Measurements from ENCODE around the gene EMC1.
"Not testable (repeated sequence)": the region's sequence is repeated elsewhere in the genome, so short reads cannot be mapped to it uniquely, and the experiment has no call there.

EMC1 gene

DNA sequence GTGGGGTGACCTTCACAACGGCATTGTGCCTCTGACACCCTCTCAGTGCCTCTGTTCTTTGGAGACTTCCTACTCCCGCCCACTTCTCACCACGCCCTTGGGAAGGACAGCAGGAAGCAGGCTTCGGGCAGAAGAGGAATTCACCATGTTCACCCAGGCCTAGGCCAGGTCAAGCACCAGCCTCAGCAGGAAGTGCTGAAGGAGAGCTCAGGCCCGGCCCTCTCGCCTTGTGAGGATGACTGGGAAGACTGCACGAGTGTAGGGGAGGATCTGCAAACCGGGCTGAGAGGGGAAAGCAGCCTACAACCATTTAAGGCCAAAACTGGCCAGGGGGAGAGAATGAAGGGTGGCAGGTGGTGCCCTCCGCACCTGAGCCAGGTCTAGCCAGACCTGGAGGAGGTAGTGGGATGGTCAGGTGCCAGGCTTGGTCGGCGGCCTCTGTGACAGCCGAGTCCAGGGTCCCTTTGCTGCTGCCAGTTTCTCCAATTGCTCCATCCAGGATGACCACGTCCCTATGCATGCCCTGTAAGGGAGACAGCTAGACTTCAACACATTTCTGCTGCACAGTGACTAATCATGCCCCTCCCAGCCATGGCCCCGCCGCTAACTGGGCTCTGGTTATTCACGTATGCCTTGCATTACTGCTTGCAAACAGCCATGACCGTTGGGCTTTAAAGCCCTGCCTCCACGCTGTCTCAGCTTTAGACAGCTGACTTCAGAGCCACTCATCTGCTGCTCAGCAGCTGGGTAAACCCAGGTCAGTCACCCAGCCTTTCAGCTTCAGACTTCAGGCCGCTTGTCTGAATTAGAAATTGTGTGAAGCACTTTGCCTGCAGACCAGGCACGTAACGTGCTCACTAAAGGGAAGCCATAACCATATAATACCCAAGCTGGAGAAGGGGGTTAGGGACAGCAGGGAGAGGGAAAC is 9.2 kb upstream of the EMC1 start:
- DNase-seq = no peak

GRCh38 chr1:19258353-19258752 is 7.0 kb upstream of the EMC1 start:
- no peak for DNase-seq

DNA sequence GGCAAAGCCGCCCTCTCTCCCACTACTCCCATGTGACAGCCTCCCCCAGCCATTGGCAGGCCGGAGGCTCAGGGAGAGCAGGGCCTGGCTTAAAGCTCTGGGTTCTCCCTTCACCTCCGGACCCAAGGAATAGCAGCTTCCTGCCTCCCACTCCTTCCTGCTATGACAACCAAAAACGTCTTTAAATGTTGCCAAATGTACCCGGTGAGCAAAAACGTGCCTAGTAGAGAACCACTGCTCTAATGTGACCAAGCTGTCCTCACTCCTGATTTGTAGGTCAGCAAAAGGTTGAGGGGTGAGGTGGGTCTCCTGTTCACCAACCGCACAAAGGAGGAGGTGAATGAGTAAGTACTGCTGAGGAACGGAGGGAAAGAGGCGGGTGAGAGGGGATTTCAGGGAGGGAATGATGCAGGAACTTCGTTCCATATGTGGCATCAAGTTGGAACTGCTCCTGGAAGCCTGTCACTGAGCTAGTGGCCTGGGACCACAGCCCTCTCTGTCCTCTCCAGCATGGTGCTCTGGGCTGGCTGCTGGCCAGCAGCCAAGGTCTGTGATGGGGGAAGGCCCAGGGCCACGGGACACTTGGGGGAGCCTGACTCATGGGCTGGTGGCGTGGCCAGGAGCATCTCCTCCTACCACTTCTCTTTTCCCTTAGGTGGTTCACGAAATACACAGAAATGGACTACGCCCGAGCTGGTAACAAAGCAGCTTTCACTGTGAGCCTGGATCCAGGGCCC is 6.0 kb upstream of the EMC1 start:
- DNase-seq = no peak

DNA sequence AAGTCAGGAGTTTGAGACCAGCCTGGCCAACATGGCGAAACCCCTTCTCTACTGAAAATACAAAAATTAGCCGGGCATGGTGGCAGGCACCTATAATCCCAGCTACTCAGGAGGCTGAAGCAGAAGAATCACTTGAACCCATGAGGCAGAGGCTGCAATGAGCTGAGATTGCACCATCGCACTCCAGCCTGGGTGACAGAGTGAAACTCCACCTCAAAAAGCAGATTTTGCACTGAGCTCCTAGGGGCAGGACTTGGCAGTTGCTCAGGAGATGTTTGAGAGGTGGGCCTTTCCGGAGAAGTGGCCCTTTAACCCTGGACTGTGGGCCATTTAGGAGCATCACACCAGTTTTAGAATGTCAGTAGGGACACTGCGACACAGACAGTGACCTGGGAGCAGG is 5.0 kb upstream of the EMC1 start:
- not testable (repeated sequence) for DNase-seq

- DNase-seq = no peak
These were observed 4.0 kb upstream of the EMC1 start for GRCh38 chr1:19255288-19255687.

DNA sequence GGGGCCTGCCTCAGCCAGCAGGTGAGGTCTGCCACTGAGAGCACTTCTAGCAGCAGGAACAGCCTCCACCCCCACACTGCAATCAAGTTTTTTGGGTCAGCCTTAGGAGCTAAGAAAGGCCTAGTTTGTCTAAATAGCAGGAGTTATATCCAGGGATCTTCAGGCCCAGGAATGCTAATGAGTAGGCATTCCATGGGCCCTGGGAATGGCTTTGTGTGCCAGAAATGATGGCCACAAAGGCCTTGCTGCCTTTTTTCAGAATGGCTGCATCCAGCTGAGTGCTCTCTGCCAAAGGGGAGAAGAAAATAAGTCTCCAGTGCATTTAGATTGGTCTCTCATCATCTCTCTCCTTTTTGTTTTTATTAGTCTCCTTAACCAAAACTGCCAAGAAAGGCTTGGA is 3.1 kb upstream of the EMC1 start:
- DNase-seq = no peak

GRCh38 chr1:19250629-19251304 is 557 bp downstream of the EMC1 start:
- DNase-seq = no peak

DNA sequence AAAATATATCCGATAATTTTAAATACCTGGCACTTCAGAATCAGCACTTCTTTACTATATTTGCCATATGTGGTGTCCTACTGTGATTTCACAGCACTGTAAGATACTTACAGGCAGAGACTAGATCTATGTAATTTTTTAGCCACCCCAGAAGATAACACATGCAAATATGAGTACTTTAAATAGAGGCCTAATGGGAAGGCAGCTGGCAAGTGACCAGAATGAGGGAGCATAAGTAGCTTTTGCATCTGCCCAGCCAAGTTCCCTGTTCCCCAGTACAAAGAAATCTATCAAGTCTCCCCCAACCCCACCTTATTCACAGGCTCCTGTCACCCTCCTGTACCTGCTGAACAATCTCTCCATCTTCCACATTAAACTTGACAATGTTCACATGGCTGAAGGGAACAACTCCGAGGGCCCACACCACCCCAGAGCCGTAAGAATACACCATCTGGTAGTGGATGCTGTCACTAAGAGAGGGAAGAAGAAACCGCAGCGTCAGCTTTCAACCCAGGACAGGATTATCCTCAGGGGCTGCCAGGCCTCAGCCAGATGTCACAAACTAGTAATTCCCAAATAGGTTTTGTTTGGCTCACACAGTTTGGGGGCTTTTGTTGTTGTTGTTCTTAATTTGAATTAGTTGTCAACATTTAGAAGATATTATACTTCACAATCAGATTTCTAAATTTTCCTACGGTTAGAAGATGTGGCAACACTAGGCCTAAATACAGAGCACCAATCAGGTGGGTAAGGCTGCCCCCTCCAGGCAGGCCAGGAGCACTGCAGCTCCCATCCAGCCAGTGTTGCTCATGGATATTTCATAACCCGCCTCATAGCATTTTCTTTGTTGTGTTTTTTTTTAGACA is 10.4 kb downstream of the EMC1 start:
- peak; percentile 48 for DNase-seq

DNA sequence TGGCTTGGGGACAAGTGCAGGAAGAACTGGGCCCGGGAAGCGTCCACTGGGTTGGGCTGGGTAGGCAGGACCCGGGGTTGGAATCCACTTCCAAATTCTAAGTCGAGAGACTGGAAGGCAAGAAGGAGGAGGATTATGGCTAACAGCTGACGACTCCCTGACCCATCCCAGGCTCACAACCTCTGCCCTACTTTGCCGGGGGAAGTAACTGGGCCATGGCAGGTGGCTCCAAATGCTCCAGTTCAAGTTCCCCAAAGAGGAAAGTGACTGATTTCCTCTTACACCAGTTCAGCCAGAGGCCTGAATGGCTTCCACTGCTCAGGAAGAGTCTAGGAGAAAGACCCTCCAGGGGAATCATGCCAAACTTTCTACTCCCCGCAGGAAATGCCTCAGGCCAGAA is 11.4 kb downstream of the EMC1 start:
- no peak for DNase-seq

DNA sequence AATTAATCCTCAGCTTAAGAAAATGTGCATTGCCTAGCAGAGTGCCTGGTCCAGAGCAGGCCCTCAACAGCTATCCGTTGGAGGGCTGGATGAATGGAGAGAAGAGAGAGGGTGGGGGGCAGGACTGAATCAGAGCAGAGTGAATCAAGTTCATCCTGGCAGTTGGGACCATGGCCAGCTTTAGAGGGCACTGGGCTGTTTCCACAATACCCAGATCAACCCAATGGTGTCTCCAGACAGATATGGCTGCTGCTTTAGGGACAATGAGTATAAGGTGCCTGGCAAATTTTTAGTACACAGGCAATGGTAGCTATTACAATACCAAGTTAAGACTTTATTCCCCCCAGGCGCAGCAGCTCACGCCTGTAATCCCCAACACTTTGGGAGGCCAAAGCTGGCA is 17.1 kb downstream of the EMC1 start:
- no peak for DNase-seq

DNA sequence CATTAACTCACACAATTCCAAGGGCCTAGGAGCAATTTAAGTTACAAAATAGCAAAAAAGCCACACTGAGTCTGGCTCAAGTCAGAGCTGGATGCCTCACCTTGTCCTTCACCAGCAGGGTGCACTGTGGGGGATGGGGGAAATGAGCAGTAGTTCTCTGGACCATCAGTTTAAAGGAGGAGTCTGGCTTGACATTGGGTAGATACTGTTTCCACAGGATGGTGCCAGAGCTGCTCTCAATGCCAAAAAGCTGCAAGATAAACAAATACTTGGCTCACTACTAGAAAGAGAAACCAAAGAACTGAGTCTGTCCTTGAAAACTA is 18.8 kb downstream of the EMC1 start:
- DNase-seq = no peak

DNA sequence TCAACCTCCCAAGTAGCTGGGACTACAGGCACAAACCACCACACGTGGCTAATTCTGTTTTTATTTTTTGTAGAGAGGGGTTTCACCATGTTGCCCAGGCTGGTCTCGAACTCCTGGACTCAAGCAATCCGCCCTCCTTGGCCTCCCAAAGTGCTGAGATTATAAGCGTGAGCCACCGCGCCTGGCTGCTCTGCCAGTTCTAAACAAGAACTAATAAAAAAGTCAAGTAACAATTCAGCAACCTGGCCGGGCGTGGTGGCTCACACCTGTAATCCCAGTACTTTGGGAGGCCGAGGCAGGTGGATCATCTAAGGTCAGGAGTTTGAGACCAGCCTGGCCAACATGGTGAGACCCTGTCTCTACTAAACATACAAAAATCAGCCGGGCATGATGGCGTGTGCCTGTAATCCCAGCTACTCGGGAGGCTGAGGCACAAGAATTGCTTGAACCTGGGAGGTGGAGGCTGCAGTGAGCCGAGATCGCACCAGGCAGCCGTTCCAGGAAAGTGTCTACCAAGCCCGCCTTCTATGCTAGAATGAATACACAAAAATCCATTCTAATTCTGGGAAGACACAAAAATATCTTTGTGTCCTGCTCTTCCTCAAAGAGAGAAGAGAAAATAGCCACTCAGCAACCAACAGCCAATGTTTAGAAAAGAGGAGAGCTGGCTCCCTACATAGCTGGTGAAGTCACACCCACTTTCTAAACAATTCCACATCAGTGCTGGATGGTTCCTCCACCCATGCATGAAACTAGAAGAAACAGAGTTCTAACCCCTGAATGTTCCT is 19.4 kb downstream of the EMC1 start:
- DNase-seq = not testable (repeated sequence)

DNA sequence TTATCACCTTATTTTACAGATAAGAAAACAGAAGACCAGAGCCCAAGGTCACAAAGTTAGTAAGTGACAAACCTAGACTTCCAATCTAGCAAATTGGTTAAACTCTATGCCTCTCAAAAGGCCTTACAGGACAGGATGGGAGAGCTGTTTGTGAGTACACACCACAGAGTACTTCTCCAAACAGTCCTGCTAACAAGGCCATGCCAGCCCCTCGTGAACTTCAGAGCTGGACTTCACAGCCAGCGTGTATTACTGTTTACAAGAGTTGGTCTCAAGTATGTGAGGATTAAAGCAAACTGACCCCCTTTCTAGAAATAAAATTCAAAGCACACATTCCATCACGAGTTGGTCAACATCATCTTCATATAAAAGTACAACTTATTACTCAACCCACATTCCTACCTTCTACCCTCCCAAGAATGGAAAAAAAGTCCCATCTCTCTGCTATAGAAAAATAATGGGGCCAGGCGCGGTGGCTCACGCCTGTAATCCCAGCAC is 21.4 kb downstream of the EMC1 start:
- no peak for DNase-seq

DNA sequence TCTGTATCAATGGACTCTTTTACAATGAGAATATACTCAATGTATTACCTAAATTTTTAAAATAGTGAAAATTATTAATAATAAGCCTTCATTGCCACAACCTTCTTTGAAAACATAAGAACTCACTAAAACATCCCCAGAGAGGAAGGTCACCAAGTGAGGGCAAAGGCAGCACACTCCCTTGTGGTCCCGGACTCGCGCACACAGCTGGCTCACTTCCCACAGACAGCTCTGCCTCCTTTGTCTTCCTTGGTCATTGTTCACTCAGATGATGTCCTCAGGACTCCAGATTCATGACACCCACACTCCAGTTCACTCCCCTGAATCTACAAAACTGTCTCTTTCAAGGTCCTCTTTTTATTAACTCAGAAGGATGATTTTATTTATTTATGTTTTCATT is 22.1 kb downstream of the EMC1 start:
- no peak for DNase-seq

DNA sequence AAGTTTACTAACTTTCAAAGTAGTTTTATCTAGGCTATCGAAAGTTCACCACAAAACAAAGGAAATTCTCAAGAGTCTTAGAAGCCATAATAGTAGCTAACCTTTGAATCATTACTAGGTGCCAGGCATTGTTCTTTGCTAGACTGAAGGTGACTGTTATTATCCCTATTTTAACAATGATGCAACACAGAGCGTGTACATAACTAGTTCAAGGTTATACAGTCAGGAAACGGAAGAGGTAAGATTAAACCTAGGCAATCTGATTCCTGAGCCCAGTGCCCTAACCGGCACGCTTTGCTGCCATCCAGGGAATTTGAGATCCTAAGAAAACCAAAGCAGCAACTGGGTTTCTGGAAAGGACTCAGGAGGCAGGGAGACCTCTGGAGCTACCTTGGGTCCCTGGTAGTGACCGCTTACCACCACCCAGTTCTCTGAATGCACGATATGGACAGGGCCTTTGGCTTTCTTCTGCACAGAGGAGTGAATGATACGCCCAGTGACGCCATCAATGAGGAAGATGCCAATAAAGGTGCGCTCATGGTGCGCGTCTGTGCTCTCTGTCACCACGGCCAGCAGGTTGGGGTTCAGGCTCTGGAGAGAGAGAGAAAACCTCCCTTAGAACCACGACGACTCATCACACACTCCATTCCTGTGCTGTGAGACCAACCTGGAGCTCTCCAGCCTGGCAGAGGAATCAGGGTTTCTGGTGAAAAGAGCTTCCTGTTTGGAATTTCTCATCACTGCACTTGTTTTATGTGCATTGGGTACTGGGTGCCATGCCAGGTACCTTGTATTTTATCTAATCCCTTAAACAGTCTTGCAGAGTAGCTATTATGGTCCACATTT is 28.1 kb downstream of the EMC1 start:
- no peak for DNase-seq

- no peak for DNase-seq
These were observed 28.8 kb downstream of the EMC1 start for GRCh38 chr1:19222573-19222972.

- DNase-seq = no peak
These were observed 30.3 kb downstream of the EMC1 start for GRCh38 chr1:19220991-19221390.

DNA sequence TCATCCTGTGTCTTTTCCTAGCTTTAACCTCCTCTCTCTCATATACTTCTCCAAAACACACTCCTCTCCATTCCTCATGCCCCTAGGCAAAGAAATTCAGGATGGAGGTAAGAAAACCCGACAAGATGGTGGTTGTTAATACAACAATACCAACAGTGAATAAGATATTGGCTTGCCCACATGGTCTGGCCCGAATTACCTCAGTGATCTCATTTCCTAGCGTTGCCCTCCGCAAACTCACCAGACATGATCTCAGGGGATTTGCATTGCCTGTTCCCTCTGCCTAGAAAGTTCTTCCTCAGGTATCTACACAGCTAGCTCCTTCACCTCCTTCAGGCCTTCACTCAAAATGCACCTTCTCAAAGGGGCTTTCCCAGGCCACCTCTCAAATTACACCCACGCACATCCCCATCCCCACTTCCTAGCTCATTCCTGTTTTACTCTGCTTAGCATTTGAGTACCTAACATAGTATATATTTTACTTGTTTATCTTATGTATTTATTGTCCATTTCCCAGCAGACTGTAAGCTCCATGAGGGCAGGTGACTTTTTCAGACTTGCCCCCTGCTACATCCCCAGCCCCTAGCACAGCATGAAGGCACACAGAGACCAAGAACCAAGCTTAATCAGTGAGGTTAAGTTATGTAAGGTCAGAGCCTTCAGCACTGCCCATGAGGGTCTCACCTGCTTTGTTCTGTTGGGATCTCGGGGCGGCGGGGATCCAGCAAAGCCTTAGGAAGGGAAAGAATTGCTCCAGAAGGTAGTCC is 31.1 kb downstream of the EMC1 start:
- no peak for DNase-seq

GRCh38 chr1:19219451-19219850 is 31.9 kb downstream of the EMC1 start:
- DNase-seq = no peak

DNA sequence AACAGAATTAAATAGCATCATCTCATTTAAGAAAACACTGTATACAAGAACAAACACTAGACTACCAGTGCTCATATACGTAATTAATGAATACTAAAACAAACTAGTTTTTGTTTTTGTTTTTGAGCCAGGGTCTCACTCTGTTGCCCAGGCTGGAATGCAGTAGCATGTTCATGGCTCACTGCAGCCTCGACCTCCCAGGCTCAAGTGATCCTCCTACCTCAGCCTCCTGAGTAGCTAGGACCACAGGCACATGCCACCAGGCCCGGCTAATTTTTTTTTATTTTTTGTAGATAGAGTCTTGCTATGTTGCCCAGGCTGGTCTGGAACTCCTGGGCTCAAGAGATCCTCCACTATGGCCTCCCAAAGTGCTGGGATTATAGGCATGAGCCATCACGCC is 34.7 kb downstream of the EMC1 start:
- DNase-seq = not testable (repeated sequence)
